A673 (cell line): ENCODE data around the gene RGMA. TPM values are rescaled to one million over a fixed set of nuclear protein-coding genes. Genes with fewer than 3 reads are reported as not detected.

Experiments used
- BruUV-seq: library from RNA; stranded (reverse); fragments of 400-500 nt; replicated peaks from 2 replicates; lab custom pipeline; 2021; lab: Mats Ljungman, UMichigan
- CTCF ChIA-PET: fragments of 300-600 bp; sonication (Branson Sonifier 250); formaldehyde crosslinking; loops from one replicate; lab custom pipeline; 2022; ENCODE audit warnings: antibody characterized with exemption; lab: Charles Lee
- POLR2A ChIA-PET: fragments of 300-600 bp; sonication (Branson Sonifier 250); formaldehyde crosslinking; loops from one replicate; lab custom pipeline; 2022; ENCODE audit warnings: antibody characterized with exemption; ENCODE audit not compliant: low non-redundant PET; lab: Charles Lee
- DNase-seq: peaks from one replicate; pipeline ENCODE4 v3.0.0-alpha.2; 2015; ENCODE audit warnings: low spot score
- H3K27ac ChIP-seq: fragments of 200-600 bp; sonication (generic); 2 replicates; pipeline ENCODE4 v1.5.1; 2016; ENCODE audit warnings: mixed run types, low read depth, mild to moderate bottlenecking, mixed read lengths, antibody characterized with exemption, low read length; ENCODE audit not compliant: poor library complexity, severe bottlenecking
- H3K27me3 ChIP-seq: fragments of 200-600 bp; sonication (generic); replicated peaks from 2 replicates; pipeline ENCODE4 v1.6.1; 2017; ENCODE audit warnings: mixed run types, low read depth, mild to moderate bottlenecking, mixed read lengths, antibody characterized with exemption, low read length; ENCODE audit not compliant: insufficient read depth, poor library complexity
- H3K36me3 ChIP-seq: fragments of 200-600 bp; sonication (generic); 2 replicates; pipeline ENCODE4 v1.6.1; 2016; ENCODE audit warnings: mixed run types, mild to moderate bottlenecking, mixed read lengths, antibody characterized with exemption, low read length; ENCODE audit not compliant: insufficient read depth, poor library complexity, severe bottlenecking
- H3K4me1 ChIP-seq: fragments of 200-600 bp; sonication (generic); 2 replicates; pipeline ENCODE4 v1.6.1; 2017; ENCODE audit warnings: mixed run types, mild to moderate bottlenecking, mixed read lengths, antibody characterized with exemption, low read length; ENCODE audit not compliant: insufficient read depth, poor library complexity, severe bottlenecking
- H3K4me3 ChIP-seq: fragments of 200-600 bp; sonication (generic); 2 replicates; pipeline ENCODE4 v1.5.1; 2016; ENCODE audit warnings: low read depth, mixed run types, mild to moderate bottlenecking, mixed read lengths, low read length; ENCODE audit not compliant: poor library complexity, severe bottlenecking
- H3K9me3 ChIP-seq: fragments of 200-600 bp; sonication (generic); 2 replicates; pipeline ENCODE4 v1.6.1; 2016; ENCODE audit warnings: mixed run types, low read depth, mild to moderate bottlenecking, mixed read lengths, antibody characterized with exemption, low read length; ENCODE audit not compliant: poor library complexity, severe bottlenecking
- EZH2 ChIP-seq: fragments of 200-600 bp; sonication (generic); IDR thresholded peaks from 2 replicates; pipeline ENCODE4 v1.6.1; 2017; ENCODE audit warnings: borderline replicate concordance, low read depth, mild to moderate bottlenecking, mixed read lengths, antibody characterized with exemption, low read length; ENCODE audit not compliant: poor library complexity, severe bottlenecking
- intact Hi-C: fragments of 100-400 bp; cut with micrococcal nuclease; formaldehyde crosslinking; loops from one replicate; pipeline ENCODE4 v1.10.0; 2022; ENCODE audit not compliant: unreplicated experiment
- total RNA-seq: library from RNA; stranded (reverse); gene quantifications from 2 replicates; pipeline ENCODE4 v1.2.3, GENCODE V29; 2021
- TF ChIP-seq, protein P1 (sequence below): fragments of 300-800, 200-600 bp; sonication (generic); conservative IDR thresholded peaks from 2 replicates; pipeline ENCODE4 v1.5.1; 2017; ENCODE audit warnings: low read depth, mild to moderate bottlenecking, antibody characterized with exemption, low read length, moderate library complexity, mixed read lengths

Gene RGMA
- total RNA-seq, 1 experiment from 2014 or later, result 5.0 TPM

- intact Hi-C loops, result no loop called here
- H3K27ac ChIP-seq, result no peak overlapping the region
- H3K36me3 ChIP-seq, result no peaks in the 10 kb centered on the region
- H3K27me3 ChIP-seq, result peaks cover 23% of the 10 kb centered on the region
- BruUV-seq, result no TSS peak
- CTCF ChIA-PET, result no interaction called here
- POLR2A ChIA-PET, result interaction anchor here (0.5 to 0.7 kb wide), 2 partner anchors 12 to 21 kb away, joined by 3 read pairs; no protein-coding TSS in a partner anchor
- H3K9me3 ChIP-seq, result no peaks in the 10 kb centered on the region
- no peak for DNase-seq
- no peak for TF ChIP-seq EZH2
- TF ChIP-seq, protein P1, sequence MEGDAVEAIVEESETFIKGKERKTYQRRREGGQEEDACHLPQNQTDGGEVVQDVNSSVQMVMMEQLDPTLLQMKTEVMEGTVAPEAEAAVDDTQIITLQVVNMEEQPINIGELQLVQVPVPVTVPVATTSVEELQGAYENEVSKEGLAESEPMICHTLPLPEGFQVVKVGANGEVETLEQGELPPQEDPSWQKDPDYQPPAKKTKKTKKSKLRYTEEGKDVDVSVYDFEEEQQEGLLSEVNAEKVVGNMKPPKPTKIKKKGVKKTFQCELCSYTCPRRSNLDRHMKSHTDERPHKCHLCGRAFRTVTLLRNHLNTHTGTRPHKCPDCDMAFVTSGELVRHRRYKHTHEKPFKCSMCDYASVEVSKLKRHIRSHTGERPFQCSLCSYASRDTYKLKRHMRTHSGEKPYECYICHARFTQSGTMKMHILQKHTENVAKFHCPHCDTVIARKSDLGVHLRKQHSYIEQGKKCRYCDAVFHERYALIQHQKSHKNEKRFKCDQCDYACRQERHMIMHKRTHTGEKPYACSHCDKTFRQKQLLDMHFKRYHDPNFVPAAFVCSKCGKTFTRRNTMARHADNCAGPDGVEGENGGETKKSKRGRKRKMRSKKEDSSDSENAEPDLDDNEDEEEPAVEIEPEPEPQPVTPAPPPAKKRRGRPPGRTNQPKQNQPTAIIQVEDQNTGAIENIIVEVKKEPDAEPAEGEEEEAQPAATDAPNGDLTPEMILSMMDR, result no peak
- H3K4me1 ChIP-seq, result no peaks in the 10 kb centered on the region
- no peak overlapping the region for H3K4me3 ChIP-seq
Measured at GRCh38 chr15:93081399-93081798, 7.6 kb downstream of the RGMA start.

DNA sequence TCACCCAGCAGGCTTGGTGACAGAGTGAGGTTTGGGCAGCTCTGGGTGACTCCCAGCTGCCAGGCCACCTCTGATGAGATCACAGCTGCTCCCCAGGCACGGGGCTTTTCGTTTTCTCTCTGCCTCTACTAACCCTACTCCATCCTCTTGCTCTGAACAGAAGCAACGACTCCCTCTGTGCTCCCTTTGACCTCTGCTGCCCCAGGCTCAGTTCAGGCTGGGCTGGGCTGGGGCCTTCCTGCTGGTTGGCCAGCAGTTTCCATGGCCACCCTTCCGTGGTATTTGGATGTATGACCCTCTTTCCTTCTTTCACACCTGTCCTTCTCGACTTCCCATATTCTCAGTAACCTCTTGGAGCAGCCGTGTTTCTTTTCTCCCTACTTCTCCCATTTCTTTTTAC, 8.6 kb downstream of the RGMA start:
- TF ChIP-seq EZH2, result no peak
- TF ChIP-seq, protein P1, result no peak
- Histone ChIP-seq H3K36me3 (no peaks in the 10 kb centered on the region), H3K4me3 (no peak overlapping the region), H3K27me3 (peaks cover 13% of the 10 kb centered on the region), H3K27ac (no peak overlapping the region), H3K9me3 (no peaks in the 10 kb centered on the region), H3K4me1 (no peaks in the 10 kb centered on the region)
- BruUV-seq, result no TSS peak
- CTCF ChIA-PET, result no interaction called here
- DNase-seq, result no peak
- POLR2A ChIA-PET, result no interaction called here
- intact Hi-C loops, result no loop called here

GRCh38 chr15:93076875-93077274, 12.1 kb downstream of the RGMA start:
- Histone ChIP-seq H3K4me1 (peaks cover under 1% of the 10 kb centered on the region), H3K4me3 (no peak overlapping the region), H3K9me3 (no peaks in the 10 kb centered on the region), H3K27me3 (peaks cover under 1% of the 10 kb centered on the region), H3K27ac (no peak overlapping the region), H3K36me3 (no peaks in the 10 kb centered on the region)
- DNase-seq, result no peak
- ChIA-PET CTCF (no interaction called here), POLR2A (no interaction called here)
- TF ChIP-seq, protein P1, result no peak
- intact Hi-C loops, result no loop called here
- BruUV-seq, result no TSS peak
